ENCODE data around the gene WSB1.

DNA sequence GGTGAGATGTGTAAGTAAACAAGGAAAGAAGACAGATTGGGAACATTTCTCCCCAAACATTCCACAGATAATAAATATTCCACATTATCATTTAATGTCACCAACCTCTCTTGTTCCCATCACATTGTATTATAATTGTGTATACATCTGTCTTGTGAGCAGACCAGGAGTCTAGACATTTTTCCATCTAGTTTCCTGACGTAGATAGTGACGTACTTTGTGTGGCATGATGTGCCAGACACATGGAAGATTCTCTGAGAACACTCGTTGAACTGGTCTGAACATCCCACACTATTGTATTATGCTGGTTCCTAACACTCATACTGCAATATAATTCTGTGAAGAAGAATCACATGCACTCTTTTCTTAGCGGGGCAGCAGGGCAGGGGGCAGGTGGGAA, 34.0 kb downstream of the WSB1 start:
- TF ChIP-seq RAD21 (IDR thresholded peaks at IDR 0.05; ENCODE audit: insufficient read depth, low read depth, low read length) (no peak), POLR2A (IDR thresholded peaks at IDR 0.05; ENCODE audit: low read depth, low read length) (no peak), ZNF217 (IDR thresholded peaks at IDR 0.05) (no peak), SMC3 (IDR thresholded peaks at IDR 0.05; ENCODE audit: borderline replicate concordance, low read length) (no peak)
- TF ChIP-seq, protein P1, sequence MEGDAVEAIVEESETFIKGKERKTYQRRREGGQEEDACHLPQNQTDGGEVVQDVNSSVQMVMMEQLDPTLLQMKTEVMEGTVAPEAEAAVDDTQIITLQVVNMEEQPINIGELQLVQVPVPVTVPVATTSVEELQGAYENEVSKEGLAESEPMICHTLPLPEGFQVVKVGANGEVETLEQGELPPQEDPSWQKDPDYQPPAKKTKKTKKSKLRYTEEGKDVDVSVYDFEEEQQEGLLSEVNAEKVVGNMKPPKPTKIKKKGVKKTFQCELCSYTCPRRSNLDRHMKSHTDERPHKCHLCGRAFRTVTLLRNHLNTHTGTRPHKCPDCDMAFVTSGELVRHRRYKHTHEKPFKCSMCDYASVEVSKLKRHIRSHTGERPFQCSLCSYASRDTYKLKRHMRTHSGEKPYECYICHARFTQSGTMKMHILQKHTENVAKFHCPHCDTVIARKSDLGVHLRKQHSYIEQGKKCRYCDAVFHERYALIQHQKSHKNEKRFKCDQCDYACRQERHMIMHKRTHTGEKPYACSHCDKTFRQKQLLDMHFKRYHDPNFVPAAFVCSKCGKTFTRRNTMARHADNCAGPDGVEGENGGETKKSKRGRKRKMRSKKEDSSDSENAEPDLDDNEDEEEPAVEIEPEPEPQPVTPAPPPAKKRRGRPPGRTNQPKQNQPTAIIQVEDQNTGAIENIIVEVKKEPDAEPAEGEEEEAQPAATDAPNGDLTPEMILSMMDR (IDR thresholded peaks at IDR 0.05 in 2 of 3, conservative IDR thresholded peaks at IDR 0.05 in 1 of 3; ENCODE audit: control insufficient read depth in 2 of 3, extremely low read depth in 1 of 3, insufficient read depth in 1 of 3, low read depth in 3 of 3, low read length in 3 of 3) = no peak
- TF ChIP-seq, protein P2, sequence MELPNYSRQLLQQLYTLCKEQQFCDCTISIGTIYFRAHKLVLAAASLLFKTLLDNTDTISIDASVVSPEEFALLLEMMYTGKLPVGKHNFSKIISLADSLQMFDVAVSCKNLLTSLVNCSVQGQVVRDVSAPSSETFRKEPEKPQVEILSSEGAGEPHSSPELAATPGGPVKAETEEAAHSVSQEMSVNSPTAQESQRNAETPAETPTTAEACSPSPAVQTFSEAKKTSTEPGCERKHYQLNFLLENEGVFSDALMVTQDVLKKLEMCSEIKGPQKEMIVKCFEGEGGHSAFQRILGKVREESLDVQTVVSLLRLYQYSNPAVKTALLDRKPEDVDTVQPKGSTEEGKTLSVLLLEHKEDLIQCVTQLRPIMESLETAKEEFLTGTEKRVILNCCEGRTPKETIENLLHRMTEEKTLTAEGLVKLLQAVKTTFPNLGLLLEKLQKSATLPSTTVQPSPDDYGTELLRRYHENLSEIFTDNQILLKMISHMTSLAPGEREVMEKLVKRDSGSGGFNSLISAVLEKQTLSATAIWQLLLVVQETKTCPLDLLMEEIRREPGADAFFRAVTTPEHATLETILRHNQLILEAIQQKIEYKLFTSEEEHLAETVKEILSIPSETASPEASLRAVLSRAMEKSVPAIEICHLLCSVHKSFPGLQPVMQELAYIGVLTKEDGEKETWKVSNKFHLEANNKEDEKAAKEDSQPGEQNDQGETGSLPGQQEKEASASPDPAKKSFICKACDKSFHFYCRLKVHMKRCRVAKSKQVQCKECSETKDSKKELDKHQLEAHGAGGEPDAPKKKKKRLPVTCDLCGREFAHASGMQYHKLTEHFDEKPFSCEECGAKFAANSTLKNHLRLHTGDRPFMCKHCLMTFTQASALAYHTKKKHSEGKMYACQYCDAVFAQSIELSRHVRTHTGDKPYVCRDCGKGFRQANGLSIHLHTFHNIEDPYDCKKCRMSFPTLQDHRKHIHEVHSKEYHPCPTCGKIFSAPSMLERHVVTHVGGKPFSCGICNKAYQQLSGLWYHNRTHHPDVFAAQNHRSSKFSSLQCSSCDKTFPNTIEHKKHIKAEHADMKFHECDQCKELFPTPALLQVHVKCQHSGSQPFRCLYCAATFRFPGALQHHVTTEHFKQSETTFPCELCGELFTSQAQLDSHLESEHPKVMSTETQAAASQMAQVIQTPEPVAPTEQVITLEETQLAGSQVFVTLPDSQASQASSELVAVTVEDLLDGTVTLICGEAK (IDR thresholded peaks at IDR 0.05; ENCODE audit: borderline replicate concordance) = no peak

All from GM12878 (cell line).